Adrenal gland (tissue), 5 donors: ENCODE results near the gene RYR1.

Experiments used
- CTCF ChIP-seq, 6 experiments: fragments of 450-650 bp in 4 of 6; fragments of 200-600 bp in 2 of 6; sonication (generic) in 1 of 6; IDR thresholded peaks; 1 replicate in 5 of 6; 2 replicates in 1 of 6; pipeline versions ENCODE4 v1.5.1 to v1.8.0; 2016 to 2021; ENCODE audit warnings: antibody characterized with exemption in 6 of 6, mild to moderate bottlenecking in 2 of 6, moderate library complexity in 1 of 6
- POLR2A ChIP-seq, 2 donors: fragments of 450-650 bp; IDR thresholded peaks; one replicate each; pipeline ENCODE4 v1.6.1; 2017; ENCODE audit warnings: antibody characterized with exemption in 2 of 2, mild to moderate bottlenecking in 2 of 2, moderate library complexity in 1 of 2
- donor health status: DM: no; HTN: no; CAD: no.

GRCh38 chr19:38542040-38542439 is 108.5 kb downstream of the RYR1 start:
- no peak for TF ChIP-seq CTCF (IDR thresholded peaks at IDR 0.05)
- no peak for TF ChIP-seq POLR2A (IDR thresholded peaks at IDR 0.05)
